Spleen (tissue), 7 donors: ENCODE measurements around the gene NUP98.

Source experiments
- POLR2AphosphoS5 ChIP-seq, 3 donors: sonication (generic); formaldehyde crosslinking; IDR thresholded peaks; one replicate each; pipeline ENCODE4 v1.5.1; 2017; ENCODE audit warnings: antibody characterized with exemption in 3 of 3
- TF ChIP-seq, protein P1 (sequence below), 11 experiments: fragments of 200-600 bp in 7 of 11; fragments of 450-650 bp in 4 of 11; sonication (generic) in 4 of 11; IDR thresholded peaks in 8 of 11; conservative IDR thresholded peaks in 3 of 11; 1 replicate in 7 of 11; 2 replicates in 4 of 11; pipeline versions ENCODE4 v1.4.0 to v1.8.0; 2016 to 2021; ENCODE audit warnings: antibody characterized with exemption in 11 of 11, inconsistent platforms in 4 of 11, mild to moderate bottlenecking in 1 of 11
- donor health status: DM: no; HTN: no; CAD: no; lungs with moderate emphysema.
- donor health status: DM: no; HTN: no; CAD: no.
- donor health status: DM: no; HTN: no; CAD: no.

DNA sequence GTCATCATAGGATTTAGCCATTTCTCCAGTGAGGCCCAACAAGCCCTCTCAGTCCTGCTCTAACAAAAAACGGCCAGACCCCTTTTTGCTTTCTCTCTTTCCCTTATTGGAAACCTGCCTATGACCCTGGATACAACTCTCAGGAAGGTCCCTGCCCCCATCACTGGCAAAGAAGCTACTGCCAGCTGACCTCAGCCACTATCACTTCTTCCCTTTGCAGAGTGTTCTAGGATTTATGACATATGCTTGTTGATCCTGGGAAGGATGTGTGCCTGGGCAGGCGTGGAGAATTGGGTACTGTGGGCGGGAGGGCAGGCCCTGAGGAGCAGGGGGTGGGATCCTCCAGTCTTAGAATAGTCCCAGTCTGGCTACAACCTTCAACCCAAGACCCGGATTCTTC is 18.5 kb upstream of the NUP98 start:
- TF ChIP-seq, protein P1, sequence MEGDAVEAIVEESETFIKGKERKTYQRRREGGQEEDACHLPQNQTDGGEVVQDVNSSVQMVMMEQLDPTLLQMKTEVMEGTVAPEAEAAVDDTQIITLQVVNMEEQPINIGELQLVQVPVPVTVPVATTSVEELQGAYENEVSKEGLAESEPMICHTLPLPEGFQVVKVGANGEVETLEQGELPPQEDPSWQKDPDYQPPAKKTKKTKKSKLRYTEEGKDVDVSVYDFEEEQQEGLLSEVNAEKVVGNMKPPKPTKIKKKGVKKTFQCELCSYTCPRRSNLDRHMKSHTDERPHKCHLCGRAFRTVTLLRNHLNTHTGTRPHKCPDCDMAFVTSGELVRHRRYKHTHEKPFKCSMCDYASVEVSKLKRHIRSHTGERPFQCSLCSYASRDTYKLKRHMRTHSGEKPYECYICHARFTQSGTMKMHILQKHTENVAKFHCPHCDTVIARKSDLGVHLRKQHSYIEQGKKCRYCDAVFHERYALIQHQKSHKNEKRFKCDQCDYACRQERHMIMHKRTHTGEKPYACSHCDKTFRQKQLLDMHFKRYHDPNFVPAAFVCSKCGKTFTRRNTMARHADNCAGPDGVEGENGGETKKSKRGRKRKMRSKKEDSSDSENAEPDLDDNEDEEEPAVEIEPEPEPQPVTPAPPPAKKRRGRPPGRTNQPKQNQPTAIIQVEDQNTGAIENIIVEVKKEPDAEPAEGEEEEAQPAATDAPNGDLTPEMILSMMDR (IDR thresholded peaks at IDR 0.05 in 8 of 11, conservative IDR thresholded peaks at IDR 0.05 in 3 of 11) = no peak
- no peak for TF ChIP-seq POLR2AphosphoS5 (IDR thresholded peaks at IDR 0.05)
